Heart right ventricle (tissue), 16 donors: ENCODE data around the gene LRFN3. TPM values are rescaled to one million over a fixed set of nuclear protein-coding genes. Genes with fewer than 3 reads are reported as not detected.
"Not testable (repeated sequence)": the region's sequence is repeated elsewhere in the genome, so short reads cannot be mapped to it uniquely, and the experiment has no call there.

Source experiments
- ATAC-seq, 8 donors: fragments of 200-7000 bp; cut with Tn5 transposase; one replicate each; pipeline ENCODE4 v1.9.1; 2020; ENCODE audit warnings: mild to moderate bottlenecking in 8 of 8, moderate library complexity in 8 of 8, moderate number of reproducible peaks in 1 of 8
- DNase-seq, 2 donors: peaks; one replicate each; pipeline ENCODE4 v3.0.0-alpha.2; 2020
- H3K27ac ChIP-seq, 10 donors: fragments of 200-600 bp; sonication (generic) in 2 of 10; one replicate each; pipeline versions ENCODE4 v1.5.0 to v1.8.0; 2020 to 2022; ENCODE audit warnings: mild to moderate bottlenecking in 3 of 10
- H3K27me3 ChIP-seq, 7 donors: fragments of 200-600 bp; one replicate each; pipeline ENCODE4 v1.8.0; 2021 to 2022; ENCODE audit warnings: mild to moderate bottlenecking in 2 of 7
- H3K36me3 ChIP-seq, 9 donors: fragments of 200-600 bp; sonication (generic) in 1 of 9; one replicate each; pipeline versions ENCODE4 v1.5.0 to v1.8.0; 2020 to 2022; ENCODE audit warnings: mild to moderate bottlenecking in 2 of 9
- H3K4me1 ChIP-seq, 9 donors: fragments of 200-600 bp; sonication (generic) in 1 of 9; one replicate each; pipeline versions ENCODE4 v1.5.0 to v1.8.0; 2020 to 2022; ENCODE audit warnings: mild to moderate bottlenecking in 4 of 9
- H3K4me3 ChIP-seq, 10 donors: fragments of 200-600 bp; sonication (generic) in 2 of 10; one replicate each; pipeline versions ENCODE4 v1.5.0 to v1.8.0; 2020 to 2022; ENCODE audit warnings: mild to moderate bottlenecking in 7 of 10, moderate library complexity in 2 of 10
- H3K9me3 ChIP-seq, 11 donors: fragments of 200-600 bp in 10 of 11; sonication (generic) in 2 of 11; one replicate each; pipeline versions ENCODE4 v1.5.0 to v1.8.0; 2013 to 2022; ENCODE audit warnings: mild to moderate bottlenecking in 2 of 11, control low read depth in 1 of 11, moderate library complexity in 1 of 11
- WGBS, 2 donors: extraction: QIAGEN DNeasy Blood & Tissue Kit; methylation state at CpG; one replicate each; pipeline ENCODE4 v1.1.7; 2013; ENCODE audit warnings: inconsistent platforms in 1 of 2; 5-methylcytosine and 5-hydroxymethylcytosine counted together
- intact Hi-C, 10 donors: fragments of 100-400 bp; cut with DNase I; formaldehyde crosslinking; loops; one replicate each; pipeline versions ENCODE4 v1.11.1 to v1.14.2; 2022
- polyA plus RNA-seq, 2 donors: library from polyadenylated mRNA; stranded (reverse); fragments of 200-250 nt; gene quantifications; one replicate each; pipeline ENCODE4 v1.2.3, GENCODE V29; 2013
- total RNA-seq, 10 donors: library from RNA; stranded (reverse); fragmentation: NEBNext Ultra II Directional in 3 of 10; extraction: Animal tissue kit (Norgen Biotek cat#: 25700) in 3 of 10; gene quantifications; one replicate each; pipeline versions ENCODE4 v1.2.1 to v1.2.4, GENCODE V29; 2021 to 2023
- TF ChIP-seq, protein P1 (sequence below), 9 donors: fragments of 200-600 bp; sonication (generic) in 2 of 9; IDR thresholded peaks; one replicate each; pipeline versions ENCODE4 v1.5.0 to v1.8.0; 2021 to 2022; ENCODE audit warnings: antibody characterized with exemption in 9 of 9, mild to moderate bottlenecking in 5 of 9, moderate library complexity in 1 of 9
- donor health status: Arrhythmogenic right ventricular cardiomyopathy.
- donor health status: ischemic (EF 13 %, LVEDD 7.1; RV severe dilation, severe dysfunction).
- donor health status: healthy with polysubstance abuse.
- donor health status: DM: no; HTN: yes; CAD: no.
- donor health status: DM: no; HTN: no; CAD: no.
- donor health status: ischemic (EF 25% LVEDD 6.9; RV normal size, moderate dysfunction).
- donor health status: ischemic (EF 25% LVEDD 5.7; RV mildly dilated, moderate dysfunction).
- donor health status: healthy.
- donor health status: DM: yes; HTN: yes; CAD: no.
- donor health status: Ischemic cardiomyopathy.
- donor health status: ischemic (EF 35%, LVEDD 5.7; RV mildly dilated, moderate dysfunction).
- donor health status: nonischemic (EF 11% LVEDD 7.7; RV severe dilation, severe dysfunction).
- donor health status: DM: yes; HTN: yes; CAD: no.
- donor health status: PGD.
- donor health status: ischemic (EF 29% LVEDD 5.4; RV normal size, mild dysfunction).
- donor health status: nonischemic (EF 23%, LVEDD 6.1; RV moderate dilation, normal function).

The LRFN3 gene
- total and polyA plus RNA-seq, 12 donors = 3.4 to 9.6 (median 5.8) TPM

DNA sequence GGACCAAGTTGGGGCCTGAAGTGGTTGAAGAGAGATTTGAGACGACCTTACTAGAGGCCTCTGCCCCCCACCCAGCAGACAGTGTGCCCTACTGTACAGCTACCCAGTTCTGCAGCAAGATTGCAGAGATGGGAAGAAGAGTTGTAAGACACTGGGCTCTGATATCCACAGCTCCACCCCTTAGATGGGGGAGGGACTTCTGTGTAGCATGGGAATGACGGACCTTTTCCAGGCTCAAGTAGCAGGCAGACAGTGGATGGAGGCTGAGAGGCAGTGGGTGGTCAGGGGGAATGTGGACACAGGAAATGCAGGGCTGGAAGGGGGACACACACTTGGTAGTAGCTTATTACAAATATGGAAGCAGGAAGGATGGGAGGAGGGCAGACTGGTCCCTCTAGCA lies 13.0 kb downstream of the LRFN3 start:
- H3K36me3 ChIP-seq = peaks cover 0 to 12% (median 0%) of the 10 kb centered on the region in 9 donors

DNA sequence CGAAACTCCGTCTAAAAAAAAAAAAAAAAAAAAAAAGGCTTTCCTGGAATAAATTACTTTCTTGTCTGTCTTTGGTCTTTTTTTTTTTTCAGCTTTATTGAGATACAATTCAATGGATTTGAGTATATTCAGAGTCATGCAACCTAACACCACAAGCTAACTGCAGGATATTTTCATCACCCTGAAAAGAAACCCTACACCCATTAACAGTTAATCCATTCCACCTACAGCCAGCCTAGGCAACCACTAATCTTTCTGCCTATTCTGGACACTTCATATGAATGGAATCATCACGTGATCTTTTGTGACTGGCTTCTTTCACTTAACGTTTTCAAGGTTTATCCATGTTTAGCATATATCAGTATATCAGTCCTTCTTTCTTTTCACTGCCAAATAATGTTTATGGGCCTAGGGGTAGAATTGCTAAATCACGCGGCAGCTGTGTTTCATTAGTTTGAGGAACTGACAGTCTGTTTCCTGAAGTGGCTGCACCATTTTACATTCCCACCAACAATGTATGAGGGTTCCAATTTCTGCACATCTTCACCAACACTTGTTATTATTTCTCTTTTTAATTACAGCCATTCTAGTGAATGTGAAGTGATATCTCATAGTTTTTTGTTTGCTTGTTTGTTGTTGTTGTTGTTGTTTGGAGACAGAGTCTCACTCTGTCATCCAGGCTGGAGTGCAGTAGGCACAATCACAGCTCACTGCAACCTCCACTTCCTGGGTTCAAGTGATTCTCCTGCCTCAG lies 19.9 kb downstream of the LRFN3 start:
- Histone ChIP-seq H3K36me3 (no peaks in the 10 kb centered on the region), H3K27ac (no peak overlapping the region), H3K27me3 (peaks cover 13 to 54% (median 38%) of the 10 kb centered on the region in 7 donors), H3K4me3 (no peak overlapping the region), H3K9me3 (peaks cover 0 to 8% (median 0%) of the 10 kb centered on the region in 11 donors), H3K4me1 (peaks cover 0 to 38% (median 7%) of the 10 kb centered on the region in 9 donors)
- WGBS, 2 donors = 74 to 77% methylated on average over 6 of the region's 6 CpGs
- intact Hi-C loops = no loop called here
- DNase-seq (no peak), ATAC-seq (no peak)
- TF ChIP-seq, protein P1, sequence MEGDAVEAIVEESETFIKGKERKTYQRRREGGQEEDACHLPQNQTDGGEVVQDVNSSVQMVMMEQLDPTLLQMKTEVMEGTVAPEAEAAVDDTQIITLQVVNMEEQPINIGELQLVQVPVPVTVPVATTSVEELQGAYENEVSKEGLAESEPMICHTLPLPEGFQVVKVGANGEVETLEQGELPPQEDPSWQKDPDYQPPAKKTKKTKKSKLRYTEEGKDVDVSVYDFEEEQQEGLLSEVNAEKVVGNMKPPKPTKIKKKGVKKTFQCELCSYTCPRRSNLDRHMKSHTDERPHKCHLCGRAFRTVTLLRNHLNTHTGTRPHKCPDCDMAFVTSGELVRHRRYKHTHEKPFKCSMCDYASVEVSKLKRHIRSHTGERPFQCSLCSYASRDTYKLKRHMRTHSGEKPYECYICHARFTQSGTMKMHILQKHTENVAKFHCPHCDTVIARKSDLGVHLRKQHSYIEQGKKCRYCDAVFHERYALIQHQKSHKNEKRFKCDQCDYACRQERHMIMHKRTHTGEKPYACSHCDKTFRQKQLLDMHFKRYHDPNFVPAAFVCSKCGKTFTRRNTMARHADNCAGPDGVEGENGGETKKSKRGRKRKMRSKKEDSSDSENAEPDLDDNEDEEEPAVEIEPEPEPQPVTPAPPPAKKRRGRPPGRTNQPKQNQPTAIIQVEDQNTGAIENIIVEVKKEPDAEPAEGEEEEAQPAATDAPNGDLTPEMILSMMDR (IDR thresholded peaks at IDR 0.05) = no peak

More for the DNA sequence above, 13.0 kb downstream of the LRFN3 start:
- Histone ChIP-seq H3K4me3 (no peak overlapping the region), H3K4me1 (peaks cover 0 to 16% (median 0%) of the 10 kb centered on the region in 9 donors), H3K9me3 (no peaks in the 10 kb centered on the region), H3K27me3 (peaks cover 0 to 14% (median 0%) of the 10 kb centered on the region in 7 donors), H3K27ac (no peak overlapping the region)
- ATAC-seq (no peak), DNase-seq (no peak)
- 19 to 24% methylated on average over 2 of the region's 2 CpGs for WGBS, 2 donors
- TF ChIP-seq, protein P1 (IDR thresholded peaks at IDR 0.05) = no peak
- intact Hi-C loops = no loop called here

DNA sequence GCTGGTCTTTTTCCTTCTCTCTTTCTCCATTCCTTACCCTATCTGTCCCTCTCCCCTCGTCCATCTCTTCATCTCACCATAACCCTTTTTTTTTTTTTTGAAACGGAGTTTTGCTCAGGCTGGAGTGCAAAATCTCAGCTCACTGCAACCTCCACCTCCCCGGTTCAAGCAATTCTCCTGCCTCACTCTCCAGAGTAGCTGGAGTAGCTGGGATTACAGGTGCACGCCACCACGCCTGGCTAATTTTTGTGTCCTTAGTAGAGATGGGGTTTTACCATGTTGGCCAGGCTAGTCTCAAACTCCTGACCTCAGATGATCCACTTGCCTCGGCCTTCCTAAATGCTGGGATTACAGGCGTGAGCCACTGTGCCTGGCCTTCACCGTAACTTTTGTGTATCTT lies 21.2 kb downstream of the LRFN3 start:
- H3K36me3 ChIP-seq, H3K4me3 ChIP-seq, DNase-seq, intact Hi-C loops, H3K9me3 ChIP-seq, H3K27ac ChIP-seq, ATAC-seq: not testable (repeated sequence)
- H3K27me3 ChIP-seq = peaks cover 13 to 65% (median 47%) of the 10 kb centered on the region in 7 donors
- H3K4me1 ChIP-seq = peaks cover 0 to 38% (median 7%) of the 10 kb centered on the region in 9 donors
- 75 to 79% methylated on average over 8 of the region's 8 CpGs for WGBS, 2 donors

GRCh38 chr19:35958660-35959039 lies 22.5 kb downstream of the LRFN3 start:
- WGBS, 2 donors = 32 to 38% methylated on average over 15 of the region's 15 CpGs

More at GRCh38 chr19:35958660-35959039, 22.5 kb downstream of the LRFN3 start:
- no peaks in the 10 kb centered on the region for H3K36me3 ChIP-seq
- intact Hi-C loops = no loop called here
- H3K27me3 ChIP-seq = peaks cover 13 to 68% (median 48%) of the 10 kb centered on the region in 7 donors
- H3K4me3 ChIP-seq = peak overlapping the region in 3 of 10 donors; percentile 10 to 42 (median 28)
- H3K27ac ChIP-seq = no peak overlapping the region
- TF ChIP-seq, protein P1 (IDR thresholded peaks at IDR 0.05) = no peak
- peaks cover 0 to 27% (median 7%) of the 10 kb centered on the region in 9 donors for H3K4me1 ChIP-seq
- ATAC-seq = no peak
- peaks cover 0 to 8% (median 0%) of the 10 kb centered on the region in 11 donors for H3K9me3 ChIP-seq
- no peak for DNase-seq
